ENCODE measurements around the gene CFAP221. TPM values are rescaled to one million over a fixed set of nuclear protein-coding genes. Genes with fewer than 3 reads are reported as not detected.

Gene CFAP221
- total and polyA plus RNA-seq, 7 experiments from 2014 or later: not detected

GRCh38 chr2:119683074-119683712 lies 138.9 kb downstream of the CFAP221 start:
- intact Hi-C loops (cut with micrococcal nuclease): no loop called here

GRCh38 chr2:119683713-119684443 lies 139.6 kb downstream of the CFAP221 start:
- H3K9me3 Mint-ChIP-seq: no peaks in the 10 kb centered on the region
- POLR2A ChIA-PET: interaction anchor here (2.7 kb wide), 1 partner anchor 12 kb away, joined by 9 read pairs; no protein-coding TSS in a partner anchor
- H3K4me3 Mint-ChIP-seq: no peak overlapping the region
- Histone ChIP-seq H3K4me1 (ENCODE audit: control insufficient read depth in 2 of 2, insufficient read depth in 2 of 2, low read length in 2 of 2) (peaks cover 0 to 11% of the 10 kb centered on the region in 2 donors), H3K27me3 (ENCODE audit: control insufficient read depth in 2 of 2, insufficient read depth in 2 of 2, low read length in 2 of 2) (no peaks in the 10 kb centered on the region), H3K27ac (ENCODE audit: low read depth, low read length) (no peak overlapping the region), H3K4me3 (ENCODE audit: low read length) (no peak overlapping the region), H3K36me3 (ENCODE audit: control insufficient read depth in 2 of 3, insufficient read depth in 3 of 3, low read length in 3 of 3) (peaks cover 0 to 46% (median 5%) of the 10 kb centered on the region in 3 experiments), H3K9me3 (ENCODE audit: control insufficient read depth in 2 of 3, low read length in 3 of 3) (no peaks in the 10 kb centered on the region)
- H3K27ac Mint-ChIP-seq: peak overlapping the region in 6 of 9 donors; percentile 5 to 70 (median 37)
- DNase-seq (no peak), ATAC-seq (no peak)
- no peaks in the 10 kb centered on the region for H3K27me3 Mint-ChIP-seq
- peaks cover 4 to 34% (median 10%) of the 10 kb centered on the region in 5 donors for H3K36me3 Mint-ChIP-seq
- CTCF ChIA-PET: no interaction called here
- peaks cover 20 to 37% (median 31%) of the 10 kb centered on the region in 7 donors for H3K4me1 Mint-ChIP-seq
- intact Hi-C loops (cut with micrococcal nuclease): no loop called here

More at GRCh38 chr2:119683074-119683712, 138.9 kb downstream of the CFAP221 start:
- peaks cover 0 to 42% (median 5%) of the 10 kb centered on the region in 3 experiments for H3K36me3 ChIP-seq (ENCODE audit: control insufficient read depth in 2 of 3, insufficient read depth in 3 of 3, low read length in 3 of 3)
- H3K27me3 Mint-ChIP-seq: peaks cover 0 to 2% (median 0%) of the 10 kb centered on the region in 5 donors
- peaks cover 22 to 41% (median 32%) of the 10 kb centered on the region in 7 donors for H3K4me1 Mint-ChIP-seq
- H3K9me3 Mint-ChIP-seq: peaks cover 0 to 5% (median 0%) of the 10 kb centered on the region in 11 donors
- H3K27me3 ChIP-seq (ENCODE audit: control insufficient read depth in 2 of 2, insufficient read depth in 2 of 2, low read length in 2 of 2): no peaks in the 10 kb centered on the region
- DNase-seq (no peak), ATAC-seq (no peak)
- no peak overlapping the region for H3K27ac ChIP-seq (ENCODE audit: low read depth, low read length)
- peaks cover 4 to 30% (median 10%) of the 10 kb centered on the region in 5 donors for H3K36me3 Mint-ChIP-seq
- peak overlapping the region in 1 of 9 donors; percentile 70 for H3K27ac Mint-ChIP-seq
- ChIA-PET CTCF (no interaction called here), POLR2A (interaction anchor here (2.0 to 2.7 kb wide), 2 partner anchors 12 to 76 kb away, joined by 4 to 9 read pairs; partner anchors contain the start of gene PTPN4)
- peak overlapping the region in 1 of 10 donors; percentile 34 for H3K4me3 Mint-ChIP-seq
- H3K4me3 ChIP-seq (ENCODE audit: low read length): no peak overlapping the region
- H3K4me1 ChIP-seq (ENCODE audit: control insufficient read depth in 2 of 2, insufficient read depth in 2 of 2, low read length in 2 of 2): peaks cover 0 to 13% of the 10 kb centered on the region in 2 donors
- no peaks in the 10 kb centered on the region for H3K9me3 ChIP-seq (ENCODE audit: control insufficient read depth in 2 of 3, low read length in 3 of 3)

- POLR2A ChIA-PET: no interaction called here
- no peak for ATAC-seq
- intact Hi-C loops (cut with micrococcal nuclease): no loop called here
- Histone ChIP-seq H3K9me3 (ENCODE audit: control insufficient read depth in 2 of 3, low read length in 3 of 3) (no peaks in the 10 kb centered on the region), H3K4me3 (ENCODE audit: low read length) (no peak overlapping the region), H3K27me3 (ENCODE audit: control insufficient read depth in 2 of 2, insufficient read depth in 2 of 2, low read length in 2 of 2) (no peaks in the 10 kb centered on the region), H3K27ac (ENCODE audit: low read depth, low read length) (no peak overlapping the region), H3K36me3 (ENCODE audit: control insufficient read depth in 2 of 3, insufficient read depth in 3 of 3, low read length in 3 of 3) (peaks cover 0 to 48% (median 5%) of the 10 kb centered on the region in 3 experiments), H3K4me1 (ENCODE audit: control insufficient read depth in 2 of 2, insufficient read depth in 2 of 2, low read length in 2 of 2) (peaks cover 0 to 10% of the 10 kb centered on the region in 2 donors)
- H3K4me1 Mint-ChIP-seq: peaks cover 16 to 35% (median 28%) of the 10 kb centered on the region in 7 donors
- CTCF ChIA-PET: no interaction called here
- H3K36me3 Mint-ChIP-seq: peaks cover 7 to 38% (median 14%) of the 10 kb centered on the region in 5 donors
- H3K27ac Mint-ChIP-seq: peak overlapping the region in 5 of 9 donors; percentile 22 to 70 (median 38)
- H3K4me3 Mint-ChIP-seq: no peak overlapping the region
- H3K9me3 Mint-ChIP-seq: no peaks in the 10 kb centered on the region
- H3K27me3 Mint-ChIP-seq: no peaks in the 10 kb centered on the region
- no peak for DNase-seq
These were observed 140.3 kb downstream of the CFAP221 start for GRCh38 chr2:119684518-119684917.

GRCh38 chr2:119688616-119689015 lies 144.4 kb downstream of the CFAP221 start:
- Histone ChIP-seq H3K27me3 (ENCODE audit: control insufficient read depth in 2 of 2, insufficient read depth in 2 of 2, low read length in 2 of 2) (no peaks in the 10 kb centered on the region), H3K4me1 (ENCODE audit: control insufficient read depth in 2 of 2, insufficient read depth in 2 of 2, low read length in 2 of 2) (no peaks in the 10 kb centered on the region), H3K4me3 (ENCODE audit: low read length) (no peak overlapping the region), H3K36me3 (ENCODE audit: control insufficient read depth in 2 of 3, insufficient read depth in 3 of 3, low read length in 3 of 3) (peaks cover 0 to 31% (median 5%) of the 10 kb centered on the region in 3 experiments), H3K9me3 (ENCODE audit: control insufficient read depth in 2 of 3, low read length in 3 of 3) (no peaks in the 10 kb centered on the region), H3K27ac (ENCODE audit: low read depth, low read length) (no peak overlapping the region)
- Mint-ChIP-seq H3K36me3 (peaks cover 5 to 32% (median 16%) of the 10 kb centered on the region in 5 donors), H3K27ac (peak overlapping the region in 1 of 9 donors; percentile 14), H3K4me1 (peaks cover 0 to 10% (median 5%) of the 10 kb centered on the region in 7 donors), H3K9me3 (no peaks in the 10 kb centered on the region), H3K27me3 (no peaks in the 10 kb centered on the region), H3K4me3 (no peak overlapping the region)
- intact Hi-C loops (cut with micrococcal nuclease): no loop called here
- ATAC-seq: no peak
- ChIA-PET CTCF (no interaction called here), POLR2A (interaction anchor here (1.1 kb wide), 1 partner anchor 13 kb away, joined by 3 read pairs; no protein-coding TSS in a partner anchor)
- no peak for DNase-seq

GRCh38 chr2:119689218-119689617 lies 145.0 kb downstream of the CFAP221 start:
- no peak overlapping the region for H3K4me3 Mint-ChIP-seq
- intact Hi-C loops (cut with micrococcal nuclease): no loop called here
- ATAC-seq (no peak), DNase-seq (no peak)
- ChIA-PET CTCF (no interaction called here), POLR2A (interaction anchor here (1.1 kb wide), 1 partner anchor 14 kb away, joined by 3 read pairs; no protein-coding TSS in a partner anchor)
- H3K4me1 Mint-ChIP-seq: peaks cover 0 to 10% (median 7%) of the 10 kb centered on the region in 7 donors
- Histone ChIP-seq H3K4me1 (ENCODE audit: control insufficient read depth in 2 of 2, insufficient read depth in 2 of 2, low read length in 2 of 2) (peaks cover 0 to 5% of the 10 kb centered on the region in 2 donors), H3K36me3 (ENCODE audit: control insufficient read depth in 2 of 3, insufficient read depth in 3 of 3, low read length in 3 of 3) (peaks cover 0 to 31% (median 5%) of the 10 kb centered on the region in 3 experiments), H3K9me3 (ENCODE audit: control insufficient read depth in 2 of 3, low read length in 3 of 3) (no peaks in the 10 kb centered on the region), H3K27me3 (ENCODE audit: control insufficient read depth in 2 of 2, insufficient read depth in 2 of 2, low read length in 2 of 2) (no peaks in the 10 kb centered on the region), H3K4me3 (ENCODE audit: low read length) (no peak overlapping the region), H3K27ac (ENCODE audit: low read depth, low read length) (no peak overlapping the region)
- peaks cover 5 to 32% (median 16%) of the 10 kb centered on the region in 5 donors for H3K36me3 Mint-ChIP-seq
- peak overlapping the region in 5 of 9 donors; percentile 11 to 60 (median 20) for H3K27ac Mint-ChIP-seq
- H3K27me3 Mint-ChIP-seq: no peaks in the 10 kb centered on the region
- no peaks in the 10 kb centered on the region for H3K9me3 Mint-ChIP-seq

GRCh38 chr2:119691189-119691588 lies 146.9 kb downstream of the CFAP221 start:
- ChIA-PET POLR2A (interaction anchor here (2.7 kb wide), 1 partner anchor 12 kb away, joined by 17 read pairs; the partner anchor contains the start of gene TMEM177), CTCF (interaction anchor here (1.2 kb wide), 1 partner anchor 485 kb away, joined by 3 read pairs; no protein-coding TSS in a partner anchor)
- intact Hi-C loops (cut with micrococcal nuclease): no loop called here
- Histone ChIP-seq H3K4me1 (ENCODE audit: control insufficient read depth in 2 of 2, insufficient read depth in 2 of 2, low read length in 2 of 2) (peaks cover 0 to 23% of the 10 kb centered on the region in 2 donors), H3K9me3 (ENCODE audit: control insufficient read depth in 2 of 3, low read length in 3 of 3) (no peaks in the 10 kb centered on the region), H3K4me3 (ENCODE audit: low read length) (no peak overlapping the region), H3K27ac (ENCODE audit: low read depth, low read length) (no peak overlapping the region), H3K27me3 (ENCODE audit: control insufficient read depth in 2 of 2, insufficient read depth in 2 of 2, low read length in 2 of 2) (no peaks in the 10 kb centered on the region), H3K36me3 (ENCODE audit: control insufficient read depth in 2 of 3, insufficient read depth in 3 of 3, low read length in 3 of 3) (peaks cover 0 to 30% (median 5%) of the 10 kb centered on the region in 3 experiments)
- peaks cover 6 to 29% (median 26%) of the 10 kb centered on the region in 7 donors for H3K4me1 Mint-ChIP-seq
- peak overlapping the region in 1 of 9 donors; percentile 58 for H3K27ac Mint-ChIP-seq
- H3K9me3 Mint-ChIP-seq: no peaks in the 10 kb centered on the region
- H3K36me3 Mint-ChIP-seq: peaks cover 5 to 25% (median 16%) of the 10 kb centered on the region in 5 donors
- no peaks in the 10 kb centered on the region for H3K27me3 Mint-ChIP-seq
- no peak for ATAC-seq
- no peak overlapping the region for H3K4me3 Mint-ChIP-seq
- no peak for DNase-seq
